SJSA1 (cell line): Measurements from ENCODE around the gene C10orf90. TPM values are rescaled to one million over a fixed set of nuclear protein-coding genes. Genes with fewer than 3 reads are reported as not detected.

Experiments
- DNase-seq, 2 experiments: peaks; one replicate each; pipeline ENCODE4 v3.0.0-alpha.2; 2015 to 2020; ENCODE audit warnings: low spot score in 2 of 2, low read depth in 1 of 2
- H3K27ac ChIP-seq: fragments of 250-450 bp; sonication (Bioruptor Pico); 2 replicates; pipeline ENCODE4 v1.5.1; 2020; ENCODE audit warnings: mild to moderate bottlenecking, moderate library complexity
- H3K27me3 ChIP-seq: fragments of 250-450 bp; sonication (Bioruptor Pico); replicated peaks from 2 replicates; pipeline ENCODE4 v1.5.1; 2020; ENCODE audit warnings: mild to moderate bottlenecking, moderate library complexity
- H3K36me3 ChIP-seq: fragments of 250-450 bp; sonication (Bioruptor Pico); 2 replicates; pipeline ENCODE4 v1.5.1; 2020; ENCODE audit warnings: mild to moderate bottlenecking
- H3K4me1 ChIP-seq: fragments of 250-450 bp; sonication (Bioruptor Pico); replicated peaks from 2 replicates; pipeline ENCODE4 v1.6.1; 2021; ENCODE audit warnings: mild to moderate bottlenecking
- H3K4me3 ChIP-seq: fragments of 250-450 bp; sonication (Bioruptor Pico); 2 replicates; pipeline ENCODE4 v1.5.1; 2020; ENCODE audit warnings: mild to moderate bottlenecking
- H3K9me3 ChIP-seq: fragments of 250-450 bp; sonication (Bioruptor Pico); replicated peaks from 2 replicates; pipeline ENCODE4 v1.5.1; 2020; ENCODE audit warnings: mild to moderate bottlenecking
- total RNA-seq: library from RNA; depleted of rRNA; stranded (reverse); fragments of >200 nt; shearing (Covaris generic); gene quantifications from 2 replicates; pipeline ENCODE4 v1.2.3, GENCODE V29; 2014

The C10orf90 gene
- total RNA-seq, 1 experiment from 2014 or later, result not detected

GRCh38 chr10:126580873-126581647, 89.4 kb downstream of the C10orf90 start:
- Histone ChIP-seq H3K36me3 (no peaks in the 10 kb centered on the region), H3K4me3 (no peak overlapping the region), H3K27me3 (0 out of 2 replicates have a peak, but pooled peaks cover 2% of the 10 kb centered on the region), H3K27ac (no peak overlapping the region), H3K9me3 (no peaks in the 10 kb centered on the region; the same call in 1 of the 2 replicates), H3K4me1 (0 out of 2 replicates have a peak, but pooled peaks cover 2% of the 10 kb centered on the region)
- no peak for DNase-seq

GRCh38 chr10:126576336-126576735, 94.2 kb downstream of the C10orf90 start:
- H3K9me3 ChIP-seq, result no peaks in the 10 kb centered on the region; the same call in 1 of the 2 replicates
- H3K4me1 ChIP-seq, result 0 out of 2 replicates have a peak, but pooled peaks cover 4% of the 10 kb centered on the region
- peak in 1 of 2 experiments; percentile 33 for DNase-seq
- no peaks in the 10 kb centered on the region for H3K36me3 ChIP-seq
- no peak overlapping the region for H3K27ac ChIP-seq
- no peak overlapping the region for H3K4me3 ChIP-seq
- H3K27me3 ChIP-seq, result no peaks in the 10 kb centered on the region

GRCh38 chr10:126570621-126571602, 99.6 kb downstream of the C10orf90 start:
- no peak overlapping the region for H3K4me3 ChIP-seq
- H3K27me3 ChIP-seq, result no peaks in the 10 kb centered on the region
- no peaks in the 10 kb centered on the region for H3K9me3 ChIP-seq
- DNase-seq, result no peak
- peaks cover 25% of the 10 kb centered on the region for H3K4me1 ChIP-seq
- no peaks in the 10 kb centered on the region for H3K36me3 ChIP-seq
- H3K27ac ChIP-seq, result peak overlapping the region; percentile 67

GRCh38 chr10:126570245-126570570, 100.3 kb downstream of the C10orf90 start:
- peaks cover 24% of the 10 kb centered on the region for H3K4me1 ChIP-seq
- no peaks in the 10 kb centered on the region for H3K27me3 ChIP-seq
- H3K9me3 ChIP-seq, result no peaks in the 10 kb centered on the region
- no peak for DNase-seq
- H3K36me3 ChIP-seq, result no peaks in the 10 kb centered on the region
- H3K27ac ChIP-seq, result peak overlapping the region; percentile 67
- H3K4me3 ChIP-seq, result no peak overlapping the region

GRCh38 chr10:126569513-126570244, 100.8 kb downstream of the C10orf90 start:
- H3K27ac ChIP-seq, result peak overlapping the region; percentile 67
- no peaks in the 10 kb centered on the region for H3K36me3 ChIP-seq
- peak in 1 of 2 experiments; percentile 71 for DNase-seq
- H3K4me3 ChIP-seq, result no peak overlapping the region
- no peaks in the 10 kb centered on the region for H3K9me3 ChIP-seq
- H3K27me3 ChIP-seq, result no peaks in the 10 kb centered on the region
- H3K4me1 ChIP-seq, result peaks cover 24% of the 10 kb centered on the region

GRCh38 chr10:126568809-126569385, 101.6 kb downstream of the C10orf90 start:
- H3K27ac ChIP-seq, result peak overlapping the region; percentile 67
- no peaks in the 10 kb centered on the region for H3K9me3 ChIP-seq
- peaks cover 24% of the 10 kb centered on the region for H3K4me1 ChIP-seq
- H3K36me3 ChIP-seq, result no peaks in the 10 kb centered on the region
- peak in 1 of 2 experiments; percentile 15 for DNase-seq
- no peak overlapping the region for H3K4me3 ChIP-seq
- H3K27me3 ChIP-seq, result no peaks in the 10 kb centered on the region

GRCh38 chr10:126565871-126566270, 104.6 kb downstream of the C10orf90 start:
- H3K27ac ChIP-seq, result no peak overlapping the region
- no peaks in the 10 kb centered on the region for H3K36me3 ChIP-seq

GRCh38 chr10:126565441-126565840, 105.1 kb downstream of the C10orf90 start:
- Histone ChIP-seq H3K36me3 (no peaks in the 10 kb centered on the region), H3K4me1 (peaks cover 29% of the 10 kb centered on the region), H3K4me3 (no peak overlapping the region), H3K27ac (no peak overlapping the region), H3K27me3 (no peaks in the 10 kb centered on the region), H3K9me3 (no peaks in the 10 kb centered on the region)
- no peak for DNase-seq

More at GRCh38 chr10:126565871-126566270, 104.6 kb downstream of the C10orf90 start:
- DNase-seq, result no peak
- Histone ChIP-seq H3K4me1 (peaks cover 32% of the 10 kb centered on the region), H3K9me3 (no peaks in the 10 kb centered on the region), H3K27me3 (no peaks in the 10 kb centered on the region), H3K4me3 (no peak overlapping the region)

GRCh38 chr10:126564326-126564888, 106.1 kb downstream of the C10orf90 start:
- peaks cover 19% of the 10 kb centered on the region for H3K4me1 ChIP-seq
- no peaks in the 10 kb centered on the region for H3K36me3 ChIP-seq
- no peak overlapping the region for H3K4me3 ChIP-seq
- no peaks in the 10 kb centered on the region for H3K9me3 ChIP-seq
- H3K27ac ChIP-seq, result no peak overlapping the region
- no peak for DNase-seq
- no peaks in the 10 kb centered on the region for H3K27me3 ChIP-seq

GRCh38 chr10:126563361-126563760, 107.1 kb downstream of the C10orf90 start:
- H3K36me3 ChIP-seq, result no peaks in the 10 kb centered on the region
- peaks cover 8% of the 10 kb centered on the region for H3K4me1 ChIP-seq
- no peak overlapping the region for H3K27ac ChIP-seq
- DNase-seq, result no peak
- H3K27me3 ChIP-seq, result no peaks in the 10 kb centered on the region
- no peak overlapping the region for H3K4me3 ChIP-seq
- no peaks in the 10 kb centered on the region for H3K9me3 ChIP-seq

- no peaks in the 10 kb centered on the region for H3K27me3 ChIP-seq
- H3K4me3 ChIP-seq, result peak overlapping the region; percentile 3; the same call in 1 of the 2 replicates
- no peaks in the 10 kb centered on the region for H3K9me3 ChIP-seq
- H3K36me3 ChIP-seq, result no peaks in the 10 kb centered on the region
- no peak for DNase-seq
- no peak overlapping the region for H3K27ac ChIP-seq
- peaks cover 8% of the 10 kb centered on the region for H3K4me1 ChIP-seq
These were observed 108.4 kb downstream of the C10orf90 start for GRCh38 chr10:126561921-126562680.

GRCh38 chr10:126561294-126561920, 109.1 kb downstream of the C10orf90 start:
- peak overlapping the region; percentile 3; the same call in 1 of the 2 replicates for H3K4me3 ChIP-seq
- H3K27ac ChIP-seq, result no peak overlapping the region
- H3K36me3 ChIP-seq, result no peaks in the 10 kb centered on the region
- peaks cover 8% of the 10 kb centered on the region for H3K4me1 ChIP-seq
- no peaks in the 10 kb centered on the region for H3K9me3 ChIP-seq
- H3K27me3 ChIP-seq, result no peaks in the 10 kb centered on the region
- peak in 1 of 2 experiments; percentile 28 for DNase-seq
